GM12878 (cell line): Measurements from ENCODE around the gene SSU72. TPM values are rescaled to one million over a fixed set of nuclear protein-coding genes. Genes with fewer than 3 reads are reported as not detected.
"Not testable (repeated sequence)": the region's sequence is repeated elsewhere in the genome, so short reads cannot be mapped to it uniquely, and the experiment has no call there.

Experiments used
- ATAC-seq: fragments of 200-7000 bp; cut with Tn5 transposase; 3 replicates; pipeline ENCODE4 v1.9.1; 2020; ENCODE audit warnings: mild to moderate bottlenecking, moderate library complexity
- BruUV-seq: library from RNA; stranded (reverse); fragments of 400-500 nt; replicated peaks from 2 replicates; lab custom pipeline; 2021; lab: Mats Ljungman, UMichigan
- CTCF ChIA-PET: fragments of 300-600 bp; sonication (Branson Sonifier 250); formaldehyde crosslinking; extraction: SDS; loops from one replicate; lab custom pipeline; 2021; ENCODE audit warnings: inconsistent platforms; lab: Yijun Ruan, JAX
- POLR2A ChIA-PET: fragments of 350-600 bp; formaldehyde crosslinking; extraction: SDS; loops from one replicate; lab custom pipeline; 2021; ENCODE audit warnings: inconsistent platforms; lab: Charles Lee
- RAD21 ChIA-PET: fragments of 300-600 bp; sonication (Branson Sonifier 250); formaldehyde crosslinking; loops from one replicate; lab custom pipeline; 2023; ENCODE audit warnings: antibody characterized with exemption; ENCODE audit not compliant: unreplicated experiment; lab: Charles Lee
- SMC1A ChIA-PET: fragments of 300-600 bp; sonication (Branson Sonifier 250); formaldehyde crosslinking; loops from one replicate; lab custom pipeline; 2023; ENCODE audit not compliant: unreplicated experiment, uncharacterized antibody; lab: Charles Lee
- DNase-seq: peaks from one replicate; pipeline ENCODE4 v3.0.0-alpha.2; 2011; ENCODE audit warnings: low read depth, low spot score
- FAIRE-seq: peaks from 3 replicates; lab custom pipeline; 2011; peaks lifted over from hg19 to GRCh38; lab: Jason Lieb, UNC
- H2AFZ ChIP-seq: 2 replicates; pipeline ENCODE4 v1.6.0; 2011; ENCODE audit warnings: low read depth, low read length, control low read depth; ENCODE audit not compliant: control insufficient read depth
- H3K27ac ChIP-seq: 2 replicates; pipeline ENCODE4 v1.5.1; 2011; ENCODE audit warnings: control low read depth; ENCODE audit not compliant: control insufficient read depth, insufficient read depth
- H3K27me3 ChIP-seq, 2 experiments: replicated peaks in 1 of 2; 2 replicates each; pipeline versions ENCODE4 v1.6.0 to v1.6.1; 2011; ENCODE audit warnings: low read length in 1 of 2; ENCODE audit not compliant: control insufficient read depth in 2 of 2, insufficient read depth in 2 of 2
- H3K36me3 ChIP-seq, 2 experiments: 2 replicates each; pipeline ENCODE4 v1.5.1; 2011; ENCODE audit warnings: low read length in 1 of 2; ENCODE audit not compliant: control insufficient read depth in 2 of 2, insufficient read depth in 2 of 2
- H3K4me1 ChIP-seq: 2 replicates; pipeline ENCODE4 v1.6.1; 2011; ENCODE audit warnings: mild to moderate bottlenecking, low read length, moderate library complexity, mixed read lengths; ENCODE audit not compliant: control insufficient read depth, insufficient read depth
- H3K4me2 ChIP-seq: 2 replicates; pipeline ENCODE4 v1.6.0; 2011; ENCODE audit warnings: control low read depth; ENCODE audit not compliant: control insufficient read depth, insufficient read depth
- H3K4me3 ChIP-seq: fragments of 200-600 bp; sonication (generic); 2 replicates; pipeline ENCODE4 v1.5.1; 2016
- H3K79me2 ChIP-seq: 2 replicates; pipeline ENCODE4 v1.6.0; 2011; ENCODE audit warnings: low read length; ENCODE audit not compliant: control insufficient read depth, insufficient read depth
- H3K9ac ChIP-seq: 2 replicates; pipeline ENCODE4 v1.8.0; 2011; ENCODE audit warnings: low read length, control low read depth, mixed read lengths; ENCODE audit not compliant: control insufficient read depth, insufficient read depth
- H3K9me3 ChIP-seq: replicated peaks from 3 replicates; pipeline ENCODE4 v1.5.1; 2011; ENCODE audit warnings: mild to moderate bottlenecking, low read length; ENCODE audit not compliant: control insufficient read depth, insufficient read depth
- H4K20me1 ChIP-seq: 2 replicates; pipeline ENCODE4 v1.6.0; 2011; ENCODE audit not compliant: control insufficient read depth, insufficient read depth
- KLF5 ChIP-seq: fragments of 450-650 bp; IDR thresholded peaks from 2 replicates; pipeline ENCODE4 v1.6.1; 2014; ENCODE audit warnings: mild to moderate bottlenecking; ENCODE audit not compliant: partially characterized antibody
- MAX ChIP-seq: IDR thresholded peaks from 2 replicates; pipeline ENCODE4 v1.6.1; 2012; ENCODE audit warnings: low read depth, low read length, improper control_type of control experiment
- NR2F1 ChIP-seq: fragments of 450-650 bp; conservative IDR thresholded peaks from 2 replicates; pipeline ENCODE4 v1.6.1; 2017; ENCODE audit warnings: mild to moderate bottlenecking
- PAX5 ChIP-seq: IDR thresholded peaks from 2 replicates; pipeline ENCODE4 v1.6.1; 2011; ENCODE audit warnings: low read depth, low read length, borderline replicate concordance
- PKNOX1 ChIP-seq: fragments of 450-650 bp; IDR thresholded peaks from 2 replicates; pipeline ENCODE4 v1.6.1; 2016; ENCODE audit warnings: mild to moderate bottlenecking
- POLR2A ChIP-seq: IDR thresholded peaks from 2 replicates; pipeline ENCODE4 v1.6.1; 2011; ENCODE audit warnings: low read depth, mild to moderate bottlenecking, low read length
- RUNX3 ChIP-seq: IDR thresholded peaks from 2 replicates; pipeline ENCODE4 v1.6.1; 2012; ENCODE audit warnings: low read length, inconsistent platforms
- SPI1 ChIP-seq: IDR thresholded peaks from 2 replicates; pipeline ENCODE4 v1.6.1; 2011; ENCODE audit warnings: low read depth, mild to moderate bottlenecking, low read length, moderate library complexity, borderline replicate concordance; ENCODE audit not compliant: insufficient read depth
- STAT3 ChIP-seq: IDR thresholded peaks from 2 replicates; pipeline ENCODE4 v1.6.1; 2011; ENCODE audit warnings: low read depth, low read length, improper control_type of control experiment
- ZNF217 ChIP-seq: fragments of 450-650 bp; IDR thresholded peaks from 2 replicates; pipeline ENCODE4 v1.6.1; 2017; ENCODE audit warnings: antibody characterized with exemption, mild to moderate bottlenecking
- WGBS: methylation state at CpG from one replicate; pipeline ENCODE4 v1.1.6; 2016; ENCODE audit warnings: low lambda C conversion rate; ENCODE audit not compliant: insufficient replicate concordance, insufficient coverage; ENCODE audit errors: missing lambda C conversion rate; 5-methylcytosine and 5-hydroxymethylcytosine counted together
- in situ Hi-C: fragments of 300-500 bp; cut with MboI; formaldehyde crosslinking; loops from 9 replicates; pipeline ENCODE4 v1.14.3; 2018; ENCODE audit warnings: mixed read lengths
- intact Hi-C: fragments of 100-400 bp; cut with micrococcal nuclease; formaldehyde crosslinking; loops from one replicate; pipeline ENCODE4 v1.14.2; 2022; ENCODE audit not compliant: unreplicated experiment
- polyA plus RNA-seq, 11 experiments: library from polyadenylated mRNA; depleted of rRNA in 4 of 11; unstranded in 6 of 11; stranded (reverse) in 5 of 11; fragments of >200 nt; fragmentation: Nextera tagmentation in 4 of 11; fragmentation: Illumina TruSeq in 1 of 11; extraction: Ambion mirVana in 4 of 11; extraction: Trizol in 1 of 11; gene quantifications; 1 replicate in 1 of 11; 2 replicates in 10 of 11; pipeline versions ENCODE4 v1.2.1 to v1.2.3, GENCODE V29; 2011 to 2016; ENCODE audit warnings: inconsistent platforms in 2 of 11, missing spikeins in 2 of 11, low read depth in 1 of 11
- total RNA-seq, 4 experiments: library from RNA; depleted of rRNA in 3 of 4; stranded (reverse); fragments of >200 nt in 3 of 4; fragmentation: Illumina TruSeq in 1 of 4; extraction: Trizol in 1 of 4; gene quantifications; 2 replicates each; pipeline versions ENCODE4 v1.2.1 to v1.2.3, GENCODE V29; 2013 to 2021

The SSU72 gene
- total and polyA plus RNA-seq, 10 of the 15 experiments (the other 5 are each of a cell fraction or from before 2014, with no cell fraction given): 28.6 to 172 (median 67.7) TPM

GRCh38 chr1:1559066-1559465 lies 15.6 kb downstream of the SSU72 start:
- Histone ChIP-seq H3K27me3 (no peaks in the 10 kb centered on the region), H3K4me3 (no peak overlapping the region), H3K9me3 (no peaks in the 10 kb centered on the region), H3K27ac (no peak overlapping the region), H2AFZ (no peak overlapping the region), H3K79me2 (no peaks in the 10 kb centered on the region), H4K20me1 (no peaks in the 10 kb centered on the region), H3K36me3 (peaks cover 17 to 19% of the 10 kb centered on the region in 2 experiments; a peak in 3 of 4 replicates), H3K4me2 (no peak overlapping the region), H3K9ac (no peak overlapping the region), H3K4me1 (no peaks in the 10 kb centered on the region)
- BruUV-seq: no TSS peak
- no peak for DNase-seq
- TF ChIP-seq ZNF217 (no peak), MAX (no peak), RUNX3 (no peak), KLF5 (no peak), STAT3 (no peak), SPI1 (no peak)
- ChIA-PET RAD21 (no interaction called here), CTCF (no interaction called here), POLR2A (no interaction called here), SMC1A (no interaction called here)
- ATAC-seq: no peak
- intact Hi-C loops: no loop called here
- in situ Hi-C loops: no loop called here
- no peak for FAIRE-seq
- WGBS: 89% methylated on average over 17 of the region's 17 CpGs

- WGBS: 83% methylated on average over 4 of the region's 4 CpGs
- no peak overlapping the region for H3K4me3 ChIP-seq
- no peaks in the 10 kb centered on the region for H3K9me3 ChIP-seq
- ChIA-PET POLR2A (no interaction called here), CTCF (interaction anchor here (0.7 kb wide), 1 partner anchor 253 kb away, joined by 3 read pairs; no protein-coding TSS in a partner anchor), RAD21 (no interaction called here), SMC1A (no interaction called here)
- no peaks in the 10 kb centered on the region for H3K79me2 ChIP-seq
- no peak overlapping the region for H2AFZ ChIP-seq
- no peaks in the 10 kb centered on the region for H3K4me1 ChIP-seq
- no peak overlapping the region for H3K4me2 ChIP-seq
- no peaks in the 10 kb centered on the region for H3K27me3 ChIP-seq
- no peak overlapping the region for H3K9ac ChIP-seq
- no peak for DNase-seq
- H4K20me1 ChIP-seq: no peaks in the 10 kb centered on the region
- H3K36me3 ChIP-seq: peaks cover 16 to 19% of the 10 kb centered on the region in 2 experiments; a peak in 3 of 4 replicates
- intact Hi-C loops: no loop called here
- no peak for TF ChIP-seq NR2F1
- no peak for TF ChIP-seq PKNOX1
- no peak for TF ChIP-seq PAX5
- peak; percentile 61; the same call in 1 of the 2 replicates for TF ChIP-seq POLR2A
- no peak for TF ChIP-seq STAT3
- in situ Hi-C loops: no loop called here
- no peak for FAIRE-seq
- no peak for ATAC-seq
- no TSS peak for BruUV-seq
- no peak overlapping the region for H3K27ac ChIP-seq
Observed at GRCh38 chr1:1558591-1558990, 16.1 kb downstream of the SSU72 start.

GRCh38 chr1:1557688-1558087 lies 17.0 kb downstream of the SSU72 start:
- CTCF ChIA-PET: interaction anchor here (0.7 kb wide), 1 partner anchor 252 kb away, joined by 3 read pairs; no protein-coding TSS in a partner anchor
- not testable (repeated sequence) for FAIRE-seq, DNase-seq

More at GRCh38 chr1:1557688-1558087, 17.0 kb downstream of the SSU72 start:
- H4K20me1 ChIP-seq, H3K79me2 ChIP-seq, intact Hi-C loops, ATAC-seq, POLR2A ChIA-PET, H3K9me3 ChIP-seq, BruUV-seq, RAD21 ChIA-PET, in situ Hi-C loops, H2AFZ ChIP-seq, H3K9ac ChIP-seq, H3K27me3 ChIP-seq, H3K27ac ChIP-seq, H3K4me2 ChIP-seq, H3K4me3 ChIP-seq, H3K4me1 ChIP-seq: not testable (repeated sequence)
- SMC1A ChIA-PET: interaction anchor here (1.4 kb wide), 1 partner anchor 8 kb away, joined by 4 read pairs; no protein-coding TSS in a partner anchor
- 92% methylated on average over 7 of the region's 7 CpGs for WGBS
- H3K36me3 ChIP-seq: peaks cover 13 to 14% of the 10 kb centered on the region in 2 experiments; a peak in 3 of 4 replicates
